Endothelial cell of umbilical vein (primary cell): Measurements from ENCODE around the gene NTS. TPM values are rescaled to one million over a fixed set of nuclear protein-coding genes. Genes with fewer than 3 reads are reported as not detected.

Experiments
- BruUV-seq: library from RNA; stranded (reverse); fragments of 400-500 nt; replicated peaks from 2 replicates; lab custom pipeline; 2021; lab: Mats Ljungman, UMichigan
- CTCF ChIA-PET: fragments of 300-600, 350-600 bp; sonication (Branson Sonifier 250); formaldehyde crosslinking; loops from one replicate; lab custom pipeline; 2021; ENCODE audit warnings: antibody characterized with exemption, inconsistent platforms; lab: Charles Lee
- POLR2A ChIA-PET: fragments of 300-600, 350-600 bp; sonication (Branson Sonifier 250); formaldehyde crosslinking; loops from one replicate; lab custom pipeline; 2021; ENCODE audit warnings: antibody characterized with exemption, inconsistent platforms; lab: Charles Lee
- DNase-seq: peaks from one replicate; pipeline ENCODE4 v3.0.0-alpha.2; 2011; ENCODE audit warnings: low read depth, low spot score
- FAIRE-seq: peaks from 2 replicates; lab custom pipeline; 2011; peaks lifted over from hg19 to GRCh38; lab: Jason Lieb, UNC
- H2AFZ ChIP-seq: 2 replicates; pipeline ENCODE4 v1.6.0; 2012; ENCODE audit warnings: low read depth, low read length, control low read depth, inconsistent platforms
- H3K27ac ChIP-seq: 2 replicates; pipeline ENCODE4 v1.5.1; 2011; ENCODE audit warnings: low read depth, mild to moderate bottlenecking, control low read depth, low read length, moderate library complexity; ENCODE audit not compliant: insufficient read depth
- H3K27me3 ChIP-seq, 2 experiments: 2 replicates each; pipeline versions ENCODE4 v1.6.0 to v1.6.1; 2011; ENCODE audit warnings: low read length in 2 of 2, mixed read lengths in 1 of 2; ENCODE audit not compliant: control insufficient read depth in 2 of 2, insufficient read depth in 2 of 2
- H3K36me3 ChIP-seq, 2 experiments: 2 replicates in 1 of 2; 3 replicates in 1 of 2; pipeline ENCODE4 v1.5.1; 2011; ENCODE audit warnings: low read length in 2 of 2, mild to moderate bottlenecking in 1 of 2, moderate library complexity in 1 of 2; ENCODE audit not compliant: control insufficient read depth in 2 of 2, insufficient read depth in 2 of 2; ENCODE audit errors: extremely low read depth in 1 of 2
- H3K4me1 ChIP-seq: 3 replicates; pipeline ENCODE4 v1.5.1; 2011; ENCODE audit warnings: mild to moderate bottlenecking, low read length; ENCODE audit not compliant: control insufficient read depth, insufficient read depth; ENCODE audit errors: extremely low read depth
- H3K4me2 ChIP-seq: 2 replicates; pipeline ENCODE4 v1.6.1; 2011; ENCODE audit warnings: low read length, control low read depth, mixed read lengths; ENCODE audit not compliant: insufficient read depth
- H3K4me3 ChIP-seq, 3 experiments: fragments of 200-600 bp in 1 of 3; sonication (generic), shearing (Covaris generic) in 1 of 3; replicated peaks in 1 of 3; 2 replicates each; pipeline ENCODE4 v1.5.1; 2011 to 2016; ENCODE audit warnings: control low read depth in 3 of 3, low read length in 3 of 3, mild to moderate bottlenecking in 2 of 3, inconsistent platforms in 1 of 3, low read depth in 1 of 3, moderate library complexity in 1 of 3; ENCODE audit not compliant: insufficient read depth in 1 of 3
- H3K79me2 ChIP-seq: 2 replicates; pipeline ENCODE4 v1.6.0; 2012; ENCODE audit warnings: low read length, inconsistent platforms; ENCODE audit not compliant: control insufficient read depth, insufficient read depth
- H3K9ac ChIP-seq: replicated peaks from 2 replicates; pipeline ENCODE3; 2011; ENCODE audit warnings: low read length, control low read depth; ENCODE audit not compliant: insufficient read depth; ENCODE audit errors: extremely low read depth
- H3K9me1 ChIP-seq: replicated peaks from 3 replicates; pipeline ENCODE4 v1.6.0; 2011; ENCODE audit warnings: mild to moderate bottlenecking, low read length; ENCODE audit not compliant: control insufficient read depth, insufficient read depth; ENCODE audit errors: extremely low read depth
- H3K9me3 ChIP-seq: replicated peaks from 2 replicates; pipeline ENCODE4 v1.5.1; 2012; ENCODE audit warnings: low read length, inconsistent platforms; ENCODE audit not compliant: control insufficient read depth, insufficient read depth
- H4K20me1 ChIP-seq: replicated peaks from 2 replicates; pipeline ENCODE3; 2011; ENCODE audit warnings: mild to moderate bottlenecking, low read length; ENCODE audit not compliant: control insufficient read depth, insufficient read depth; ENCODE audit errors: extremely low read depth
- EZH2 ChIP-seq: IDR thresholded peaks from 2 replicates; pipeline ENCODE4 v1.6.1; 2012; ENCODE audit warnings: borderline replicate concordance, low read depth, mild to moderate bottlenecking, moderate library complexity, low read length, inconsistent platforms; ENCODE audit not compliant: severe bottlenecking
- FOS ChIP-seq: IDR thresholded peaks from 2 replicates; pipeline ENCODE4 v1.6.1; 2011; ENCODE audit warnings: mild to moderate bottlenecking, low read length, moderate library complexity, borderline replicate concordance; ENCODE audit not compliant: insufficient read depth
- GATA2 ChIP-seq: IDR thresholded peaks from 2 replicates; pipeline ENCODE4 v1.7.0; 2011; ENCODE audit warnings: low read depth, mild to moderate bottlenecking, moderate library complexity, mixed read lengths, low read length; ENCODE audit not compliant: insufficient read length, insufficient read depth
- JUN ChIP-seq: IDR thresholded peaks from 2 replicates; pipeline ENCODE4 v1.6.1; 2011; ENCODE audit warnings: borderline replicate concordance, low read depth; ENCODE audit not compliant: insufficient read length, insufficient read depth
- MYC ChIP-seq: IDR thresholded peaks from one replicate; pipeline ENCODE4 v1.6.1; 2011; ENCODE audit warnings: mild to moderate bottlenecking, low read depth, low read length
- POLR2A ChIP-seq: IDR thresholded peaks from 2 replicates; pipeline ENCODE4 v1.6.1; 2012; ENCODE audit warnings: low read depth, mild to moderate bottlenecking, control low read depth, low read length
- POLR2AphosphoS5 ChIP-seq: IDR thresholded peaks from 2 replicates; pipeline ENCODE4 v1.6.1; 2012; ENCODE audit warnings: low read depth, mild to moderate bottlenecking, control low read depth, low read length, moderate library complexity; ENCODE audit not compliant: insufficient read depth
- dilution Hi-C: fragments of 300-500 bp; cut with MboI; formaldehyde crosslinking; loops from one replicate; pipeline ENCODE4 v1.15.0; 2019; ENCODE audit warnings: low sequenced_read_pairs; ENCODE audit not compliant: extremely low pct_ligation_motif_present
- intact Hi-C: fragments of 100-400 bp; cut with micrococcal nuclease; formaldehyde crosslinking; loops from one replicate; pipeline ENCODE4 v1.10.0; 2022
- polyA plus RNA-seq, 4 experiments: library from polyadenylated mRNA; depleted of rRNA in 3 of 4; stranded (reverse) in 3 of 4; unstranded in 1 of 4; fragments of >200 nt; gene quantifications; 2 replicates each; pipeline versions ENCODE4 v1.2.1 to v1.2.3, GENCODE V29; 2011 to 2012; ENCODE audit warnings: missing spikeins in 1 of 4
- total RNA-seq: library from RNA; stranded (reverse); gene quantifications from 2 replicates; pipeline ENCODE4 v1.2.3, GENCODE V29; 2021
- TF ChIP-seq, protein P1 (sequence below): IDR thresholded peaks from 2 replicates; pipeline ENCODE4 v1.6.1; 2011; ENCODE audit not compliant: insufficient read depth, insufficient read length
- TF ChIP-seq, protein P2 (sequence below), 2 donors: IDR thresholded peaks; 1 replicate in 1 of 2; 2 replicates in 1 of 2; pipeline ENCODE4 v1.5.1; 2011; ENCODE audit warnings: low read length in 2 of 2, mild to moderate bottlenecking in 2 of 2, moderate library complexity in 2 of 2, control low read depth in 1 of 2, inconsistent platforms in 1 of 2, low read depth in 1 of 2; ENCODE audit not compliant: insufficient read depth in 1 of 2; ENCODE audit errors: extremely low read depth in 1 of 2

Gene NTS
- total and polyA plus RNA-seq, 2 donors (not counting 3 experiments of a cell fraction or from before 2014, with no cell fraction given): not detected

DNA sequence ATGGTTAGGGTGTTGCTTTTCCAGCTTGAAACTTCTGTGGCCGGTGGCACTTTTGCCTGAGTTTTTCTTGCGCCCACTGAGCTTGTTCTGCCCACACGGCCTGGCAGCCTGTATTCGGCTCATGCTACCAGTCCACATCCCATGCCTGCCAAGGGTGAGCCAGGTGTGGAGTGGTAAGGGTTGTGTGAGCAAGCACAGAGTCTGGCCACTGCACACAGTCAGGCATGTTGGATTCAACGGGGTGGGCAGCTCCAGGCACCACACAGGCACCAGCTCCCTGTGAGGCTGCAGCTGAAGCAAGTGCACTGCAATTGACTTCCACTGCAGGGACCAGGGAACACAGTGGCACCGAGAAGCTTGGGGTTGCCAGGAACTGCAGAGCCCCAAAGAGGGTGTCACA lies 18.8 kb upstream of the NTS start:
- Histone ChIP-seq H3K36me3 (no peaks in the 10 kb centered on the region), H3K79me2 (no peaks in the 10 kb centered on the region), H3K4me1 (no peaks in the 10 kb centered on the region), H3K9ac (no peak overlapping the region), H3K4me2 (no peak overlapping the region), H2AFZ (no peak overlapping the region), H4K20me1 (no peaks in the 10 kb centered on the region), H3K27me3 (no peaks in the 10 kb centered on the region), H3K9me3 (no peaks in the 10 kb centered on the region), H3K4me3 (no peak overlapping the region), H3K9me1 (no peaks in the 10 kb centered on the region), H3K27ac (no peak overlapping the region)
- intact Hi-C loops: loop anchor here (2.0 kb wide), 1 partner anchor 17 kb away; no protein-coding TSS in a partner anchor
- POLR2A ChIA-PET: no interaction called here
- TF ChIP-seq MYC (no peak), POLR2AphosphoS5 (no peak), JUN (no peak), FOS (no peak), EZH2 (no peak), POLR2A (no peak), GATA2 (no peak)
- TF ChIP-seq, protein P1, sequence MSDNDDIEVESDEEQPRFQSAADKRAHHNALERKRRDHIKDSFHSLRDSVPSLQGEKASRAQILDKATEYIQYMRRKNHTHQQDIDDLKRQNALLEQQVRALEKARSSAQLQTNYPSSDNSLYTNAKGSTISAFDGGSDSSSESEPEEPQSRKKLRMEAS: no peak
- TF ChIP-seq, protein P2, sequence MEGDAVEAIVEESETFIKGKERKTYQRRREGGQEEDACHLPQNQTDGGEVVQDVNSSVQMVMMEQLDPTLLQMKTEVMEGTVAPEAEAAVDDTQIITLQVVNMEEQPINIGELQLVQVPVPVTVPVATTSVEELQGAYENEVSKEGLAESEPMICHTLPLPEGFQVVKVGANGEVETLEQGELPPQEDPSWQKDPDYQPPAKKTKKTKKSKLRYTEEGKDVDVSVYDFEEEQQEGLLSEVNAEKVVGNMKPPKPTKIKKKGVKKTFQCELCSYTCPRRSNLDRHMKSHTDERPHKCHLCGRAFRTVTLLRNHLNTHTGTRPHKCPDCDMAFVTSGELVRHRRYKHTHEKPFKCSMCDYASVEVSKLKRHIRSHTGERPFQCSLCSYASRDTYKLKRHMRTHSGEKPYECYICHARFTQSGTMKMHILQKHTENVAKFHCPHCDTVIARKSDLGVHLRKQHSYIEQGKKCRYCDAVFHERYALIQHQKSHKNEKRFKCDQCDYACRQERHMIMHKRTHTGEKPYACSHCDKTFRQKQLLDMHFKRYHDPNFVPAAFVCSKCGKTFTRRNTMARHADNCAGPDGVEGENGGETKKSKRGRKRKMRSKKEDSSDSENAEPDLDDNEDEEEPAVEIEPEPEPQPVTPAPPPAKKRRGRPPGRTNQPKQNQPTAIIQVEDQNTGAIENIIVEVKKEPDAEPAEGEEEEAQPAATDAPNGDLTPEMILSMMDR (IDR thresholded peaks at IDR 0.05; ENCODE audit: extremely low read depth in 1 of 2, insufficient read depth in 1 of 2, low read depth in 1 of 2, low read length in 2 of 2): no peak
- BruUV-seq: no TSS peak
- dilution Hi-C loops: no loop called here
- CTCF ChIA-PET: interaction anchor here (1.1 to 4.0 kb wide), 10 partner anchors 9 to 407 kb away, joined by 3 to 31 read pairs (median 4); partner anchors contain the start of gene RASSF9
- DNase-seq: no peak
- FAIRE-seq: no peak
